Measurements from ENCODE around the gene AGER.

DNA sequence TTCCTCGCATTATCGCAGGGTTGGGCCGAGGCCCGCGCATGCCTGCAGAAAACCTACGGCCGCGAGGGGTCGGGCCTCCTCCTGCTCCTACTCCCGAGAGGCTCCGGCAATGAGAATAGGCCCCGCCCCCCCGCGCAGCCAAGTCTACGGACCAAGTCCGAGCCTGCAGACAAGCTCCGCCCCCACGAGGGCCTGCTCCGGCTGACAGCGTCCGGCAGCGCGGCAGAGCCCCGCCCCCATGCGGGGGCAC lies 11.5 kb upstream of the AGER start:
- TF ChIP-seq CTCF (conservative IDR thresholded peaks at IDR 0.05; ENCODE audit: low read depth, low read length) (peak; percentile 49), POLR2A (IDR thresholded peaks at IDR 0.05; ENCODE audit: low read depth, low read length) (no peak), RAD21 (IDR thresholded peaks at IDR 0.05; ENCODE audit: low read length) (no peak), BHLHE40 (IDR thresholded peaks at IDR 0.05; ENCODE audit: low read depth, low read length) (no peak), NFE2L2 (IDR thresholded peaks at IDR 0.05; ENCODE audit: low read depth, low read length) (no peak), USF2 (IDR thresholded peaks at IDR 0.05; ENCODE audit: low read depth, low read length) (peak; percentile 45), CHD1 (IDR thresholded peaks at IDR 0.05; ENCODE audit: low read depth, low read length) (no peak), MAFK (IDR thresholded peaks at IDR 0.05; ENCODE audit: low read depth, low read length) (no peak), RFX5 (IDR thresholded peaks at IDR 0.05; ENCODE audit: low read depth, low read length) (no peak)

Data from IMR-90 (cell line).